Neutrophil (primary cell): ENCODE data around the gene GARIN5B.

Source experiments
- H3K27ac ChIP-seq: fragments of 200-600 bp; sonication (generic); 2 replicates; pipeline ENCODE4 v1.5.1; 2016; ENCODE audit warnings: mild to moderate bottlenecking, moderate library complexity
- H3K27me3 ChIP-seq: fragments of 200-600 bp; sonication (generic); 2 replicates; pipeline ENCODE4 v1.6.0; 2016; ENCODE audit warnings: mild to moderate bottlenecking
- H3K36me3 ChIP-seq: fragments of 200-600 bp; sonication (generic); 2 replicates; pipeline ENCODE4 v1.5.1; 2017
- H3K4me1 ChIP-seq, 2 experiments: fragments of 200-600 bp in 1 of 2; sonication (generic) in 1 of 2; 1 replicate in 1 of 2; 2 replicates in 1 of 2; pipeline versions ENCODE4 v1.5.1 to v1.6.1; 2013 to 2016; ENCODE audit warnings: low read depth in 1 of 2, low read length in 1 of 2, mild to moderate bottlenecking in 1 of 2, moderate library complexity in 1 of 2; ENCODE audit not compliant: control insufficient read depth in 1 of 2, insufficient read depth in 1 of 2
- H3K4me3 ChIP-seq, 2 experiments: fragments of 200-600 bp in 1 of 2; sonication (generic) in 1 of 2; 1 replicate in 1 of 2; 2 replicates in 1 of 2; pipeline ENCODE4 v1.5.1; 2013 to 2016; ENCODE audit warnings: low read depth in 1 of 2, low read length in 1 of 2, mild to moderate bottlenecking in 1 of 2, moderate library complexity in 1 of 2
- H3K9me3 ChIP-seq: fragments of 200-600 bp; sonication (generic); 2 replicates; pipeline ENCODE4 v1.5.1; 2016
- CTCF ChIP-seq: fragments of 200-600 bp; sonication (generic); IDR thresholded peaks from 2 replicates; pipeline ENCODE4 v1.5.1; 2016; ENCODE audit warnings: antibody characterized with exemption

Gene GARIN5B

GRCh38 chr19:55391191-55391670, 28.2 kb upstream of the GARIN5B start:
- Histone ChIP-seq H3K27me3 (no peaks in the 10 kb centered on the region), H3K27ac (no peak overlapping the region), H3K9me3 (no peaks in the 10 kb centered on the region), H3K4me1 (peaks cover 22 to 26% of the 10 kb centered on the region in 2 experiments), H3K4me3 (no peak overlapping the region), H3K36me3 (peaks cover 44% of the 10 kb centered on the region)
- no peak for TF ChIP-seq CTCF

- H3K4me3 ChIP-seq = no peak overlapping the region
- no peak for TF ChIP-seq CTCF
- no peaks in the 10 kb centered on the region for H3K27me3 ChIP-seq
- peaks cover 44% of the 10 kb centered on the region for H3K36me3 ChIP-seq
- H3K9me3 ChIP-seq = no peaks in the 10 kb centered on the region
- no peak overlapping the region for H3K27ac ChIP-seq
- H3K4me1 ChIP-seq = peaks cover 22 to 27% of the 10 kb centered on the region in 2 experiments
These were observed 27.4 kb upstream of the GARIN5B start for GRCh38 chr19:55390461-55390880.

- Histone ChIP-seq H3K27me3 (no peaks in the 10 kb centered on the region), H3K9me3 (no peaks in the 10 kb centered on the region), H3K27ac (no peak overlapping the region), H3K4me1 (peaks cover 30 to 32% of the 10 kb centered on the region in 2 experiments), H3K36me3 (peaks cover 44% of the 10 kb centered on the region), H3K4me3 (no peak overlapping the region)
- TF ChIP-seq CTCF = no peak
These were observed 26.6 kb upstream of the GARIN5B start for GRCh38 chr19:55389386-55390317.

- no peak for TF ChIP-seq CTCF
- H3K4me3 ChIP-seq = peak overlapping the region in 1 of 2 experiments; percentile 78
- peaks cover 42 to 44% of the 10 kb centered on the region in 2 experiments for H3K4me1 ChIP-seq
- H3K9me3 ChIP-seq = no peaks in the 10 kb centered on the region
- peaks cover 44% of the 10 kb centered on the region for H3K36me3 ChIP-seq
- no peak overlapping the region for H3K27ac ChIP-seq
- peaks cover 5% of the 10 kb centered on the region for H3K27me3 ChIP-seq
These were observed 24.9 kb upstream of the GARIN5B start for GRCh38 chr19:55387736-55388497.

- Histone ChIP-seq H3K36me3 (peaks cover 37% of the 10 kb centered on the region), H3K27ac (peak overlapping the region; percentile 88)
These were observed 23.5 kb upstream of the GARIN5B start for GRCh38 chr19:55386493-55386971.

More at GRCh38 chr19:55386493-55386971, 23.5 kb upstream of the GARIN5B start:
- H3K4me1 ChIP-seq = peaks cover 43 to 47% of the 10 kb centered on the region in 2 experiments
- H3K9me3 ChIP-seq = no peaks in the 10 kb centered on the region
- no peak for TF ChIP-seq CTCF
- peak overlapping the region; percentile 78 to 100 for H3K4me3 ChIP-seq
- peaks cover 19% of the 10 kb centered on the region for H3K27me3 ChIP-seq
